Ammon's horn (tissue), 1 donor: ENCODE results near the gene CPNE7.

Experiments
- DNase-seq: peaks from one replicate; pipeline ENCODE4 v3.0.0-alpha.2; 2016; ENCODE audit warnings: low spot score

Gene CPNE7

GRCh38 chr16:89605186-89605970 is 29.8 kb downstream of the CPNE7 start:
- DNase-seq = no peak

GRCh38 chr16:89606006-89606405 is 30.4 kb downstream of the CPNE7 start:
- DNase-seq = no peak

- no peak for DNase-seq
Observed at GRCh38 chr16:89607453-89607852, 31.9 kb downstream of the CPNE7 start.

GRCh38 chr16:89607937-89608740 is 32.6 kb downstream of the CPNE7 start:
- DNase-seq = no peak

GRCh38 chr16:89610108-89610453 is 34.5 kb downstream of the CPNE7 start:
- DNase-seq = no peak

GRCh38 chr16:89612415-89613166 is 37.0 kb downstream of the CPNE7 start:
- no peak for DNase-seq

GRCh38 chr16:89613231-89613953 is 37.8 kb downstream of the CPNE7 start, which contains the start of gene DPEP1:
DPEP1 (plus strand) TSS chr16:89613642; CDS start chr16:89630411, 16,769 bp downstream.
- no peak for DNase-seq

- no peak for DNase-seq
Observed at GRCh38 chr16:89613954-89614459, 38.4 kb downstream of the CPNE7 start.

GRCh38 chr16:89615176-89615575 is 39.6 kb downstream of the CPNE7 start:
- DNase-seq = no peak

GRCh38 chr16:89615596-89616090 is 40.1 kb downstream of the CPNE7 start:
- DNase-seq = no peak

GRCh38 chr16:89616623-89617022 is 41.1 kb downstream of the CPNE7 start:
- no peak for DNase-seq

- DNase-seq = no peak
Observed at GRCh38 chr16:89617036-89617435, 41.5 kb downstream of the CPNE7 start.

- DNase-seq = no peak
Observed at GRCh38 chr16:89618109-89618998, 42.8 kb downstream of the CPNE7 start.

- DNase-seq = no peak
Observed at GRCh38 chr16:89619840-89620239, 44.3 kb downstream of the CPNE7 start.

- DNase-seq = no peak
Observed at GRCh38 chr16:89620406-89620841, 44.9 kb downstream of the CPNE7 start.

- no peak for DNase-seq
Observed at GRCh38 chr16:89621136-89621697, 45.7 kb downstream of the CPNE7 start.

- no peak for DNase-seq
Observed at GRCh38 chr16:89621698-89622409, 46.3 kb downstream of the CPNE7 start.

GRCh38 chr16:89623511-89624261 is 48.1 kb downstream of the CPNE7 start:
- DNase-seq = no peak
